Breast epithelium (tissue), 4 donors: ENCODE measurements around the gene MMAB. TPM values are rescaled to one million over a fixed set of nuclear protein-coding genes. Genes with fewer than 3 reads are reported as not detected.

Source experiments
- DNase-seq, 2 donors: peaks; one replicate each; pipeline ENCODE4 v3.0.0-alpha.2; 2019; ENCODE audit warnings: low spot score in 2 of 2
- H3K27ac ChIP-seq, 2 donors: fragments of 200-600 bp; sonication (generic) in 1 of 2; one replicate each; pipeline ENCODE4 v1.5.1; 2016 to 2019; ENCODE audit warnings: mild to moderate bottlenecking in 1 of 2
- H3K27me3 ChIP-seq, 2 donors: fragments of 200-600 bp; sonication (generic) in 1 of 2; one replicate each; pipeline versions ENCODE4 v1.5.1 to v1.6.0; 2017 to 2019; ENCODE audit warnings: control low read depth in 1 of 2, mild to moderate bottlenecking in 1 of 2
- H3K36me3 ChIP-seq: fragments of 200-600 bp; one replicate; pipeline ENCODE4 v1.5.1; 2019
- H3K4me1 ChIP-seq, 2 donors: fragments of 200-600 bp; sonication (generic); one replicate each; pipeline ENCODE4 v1.5.1; 2016 to 2019; ENCODE audit warnings: control low read depth in 1 of 2
- H3K4me3 ChIP-seq, 3 donors: fragments of 200-600 bp; sonication (generic); 1 replicate in 2 of 3; 2 replicates in 1 of 3; pipeline ENCODE4 v1.5.1; 2016 to 2019; ENCODE audit warnings: mild to moderate bottlenecking in 3 of 3, moderate library complexity in 2 of 3
- H3K9me3 ChIP-seq, 2 donors: fragments of 200-600 bp; sonication (generic) in 1 of 2; one replicate each; pipeline ENCODE4 v1.5.1; 2016 to 2019; ENCODE audit warnings: control low read depth in 1 of 2
- POLR2A ChIP-seq: fragments of 450-650 bp; IDR thresholded peaks from one replicate; pipeline ENCODE4 v1.6.1; 2016; ENCODE audit warnings: antibody characterized with exemption, mild to moderate bottlenecking, moderate library complexity
- POLR2AphosphoS5 ChIP-seq, 3 donors: sonication (generic); formaldehyde crosslinking; IDR thresholded peaks; one replicate each; pipeline ENCODE4 v1.6.1; 2017; ENCODE audit warnings: antibody characterized with exemption in 3 of 3
- intact Hi-C: fragments of 100-400 bp; cut with DNase I; formaldehyde crosslinking; loops from one replicate; pipeline ENCODE4 v1.15.1; 2023; ENCODE audit warnings: low total_unique reads
- total RNA-seq, 3 donors: library from RNA; depleted of rRNA; stranded (reverse); fragments of >200 nt; gene quantifications; one replicate each; pipeline ENCODE4 v1.1.0, GENCODE V29; 2016
- TF ChIP-seq, protein P1 (sequence below), 3 donors: fragments of 450-650 bp; IDR thresholded peaks; one replicate each; pipeline ENCODE4 v1.5.1; 2016 to 2017; ENCODE audit warnings: antibody characterized with exemption in 3 of 3, mild to moderate bottlenecking in 3 of 3, moderate library complexity in 3 of 3

Gene MMAB
- total RNA-seq, 3 donors from 2014 or later, result 23.9 to 29.1 (median 28.6) TPM

DNA sequence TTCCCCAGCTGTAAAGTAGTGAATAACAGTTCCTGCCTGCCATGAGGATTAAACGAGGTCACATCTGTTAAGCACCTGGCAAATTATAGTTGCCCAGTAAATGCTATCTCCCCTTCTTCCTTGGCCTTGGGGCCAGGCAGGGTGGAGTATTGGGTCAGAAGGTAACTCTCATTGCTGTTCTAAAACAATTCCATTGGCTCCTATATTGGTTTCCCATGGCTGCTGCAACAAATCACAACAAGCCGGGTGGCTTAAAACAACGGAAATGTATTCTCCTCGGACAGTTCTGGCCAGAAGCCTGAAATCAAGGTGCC, 31.9 kb downstream of the MMAB start:
- Histone ChIP-seq H3K27ac (no peak overlapping the region), H3K4me1 (no peaks in the 10 kb centered on the region), H3K4me3 (no peak overlapping the region), H3K36me3 (no peaks in the 10 kb centered on the region), H3K27me3 (no peaks in the 10 kb centered on the region), H3K9me3 (no peaks in the 10 kb centered on the region)
- TF ChIP-seq POLR2A (no peak), POLR2AphosphoS5 (IDR thresholded peaks at IDR 0.05) (no peak)
- TF ChIP-seq, protein P1, sequence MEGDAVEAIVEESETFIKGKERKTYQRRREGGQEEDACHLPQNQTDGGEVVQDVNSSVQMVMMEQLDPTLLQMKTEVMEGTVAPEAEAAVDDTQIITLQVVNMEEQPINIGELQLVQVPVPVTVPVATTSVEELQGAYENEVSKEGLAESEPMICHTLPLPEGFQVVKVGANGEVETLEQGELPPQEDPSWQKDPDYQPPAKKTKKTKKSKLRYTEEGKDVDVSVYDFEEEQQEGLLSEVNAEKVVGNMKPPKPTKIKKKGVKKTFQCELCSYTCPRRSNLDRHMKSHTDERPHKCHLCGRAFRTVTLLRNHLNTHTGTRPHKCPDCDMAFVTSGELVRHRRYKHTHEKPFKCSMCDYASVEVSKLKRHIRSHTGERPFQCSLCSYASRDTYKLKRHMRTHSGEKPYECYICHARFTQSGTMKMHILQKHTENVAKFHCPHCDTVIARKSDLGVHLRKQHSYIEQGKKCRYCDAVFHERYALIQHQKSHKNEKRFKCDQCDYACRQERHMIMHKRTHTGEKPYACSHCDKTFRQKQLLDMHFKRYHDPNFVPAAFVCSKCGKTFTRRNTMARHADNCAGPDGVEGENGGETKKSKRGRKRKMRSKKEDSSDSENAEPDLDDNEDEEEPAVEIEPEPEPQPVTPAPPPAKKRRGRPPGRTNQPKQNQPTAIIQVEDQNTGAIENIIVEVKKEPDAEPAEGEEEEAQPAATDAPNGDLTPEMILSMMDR (IDR thresholded peaks at IDR 0.05), result no peak
- DNase-seq, result no peak
- intact Hi-C loops, result no loop called here

DNA sequence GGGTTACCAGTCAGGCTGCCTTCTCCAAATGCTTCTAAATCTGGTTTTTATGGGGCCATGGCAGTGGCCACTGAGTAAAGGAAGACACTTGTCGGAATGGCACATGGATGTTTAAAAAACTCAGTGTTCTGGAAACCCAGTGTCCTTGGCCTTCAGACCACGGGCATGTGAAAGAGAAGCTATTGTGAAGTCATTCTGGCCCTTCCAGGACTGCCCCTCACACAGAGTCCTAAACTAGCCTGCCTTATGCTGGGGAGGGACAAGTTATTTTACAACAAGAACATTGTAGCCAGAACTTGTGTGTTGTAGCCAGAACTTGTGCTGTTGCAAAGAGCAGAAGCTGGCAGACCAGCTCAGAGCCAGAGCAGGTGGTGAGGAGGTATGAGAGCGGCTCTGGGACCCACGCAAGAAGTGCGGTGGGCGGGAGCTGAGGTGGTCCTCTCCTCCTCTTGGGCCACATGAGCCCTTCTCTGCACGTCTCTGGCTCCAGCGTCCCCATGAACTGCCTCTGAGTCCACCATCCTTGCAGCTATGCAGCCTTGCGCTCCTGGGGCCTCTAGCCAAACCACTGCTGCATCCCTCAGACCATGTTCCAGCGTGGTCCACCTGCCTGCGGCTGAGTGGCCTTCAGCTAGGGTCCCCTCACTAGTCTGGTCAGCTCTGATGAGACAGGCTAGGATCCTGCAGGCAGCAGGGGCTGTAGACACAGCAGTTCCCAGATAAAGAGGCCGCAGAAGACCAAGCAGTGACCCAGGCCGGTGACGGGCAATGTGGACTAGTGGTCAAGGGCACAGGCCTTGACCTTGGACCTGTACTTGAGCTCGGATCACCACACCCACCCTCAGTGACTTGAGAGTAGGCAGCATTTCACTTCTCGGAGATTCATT, 32.5 kb downstream of the MMAB start:
- H3K27me3 ChIP-seq, result no peaks in the 10 kb centered on the region
- TF ChIP-seq, protein P1 (IDR thresholded peaks at IDR 0.05), result no peak
- no peak for TF ChIP-seq POLR2A
- no peak for TF ChIP-seq POLR2AphosphoS5 (IDR thresholded peaks at IDR 0.05)
- no peak overlapping the region for H3K4me3 ChIP-seq
- no peak overlapping the region for H3K27ac ChIP-seq
- intact Hi-C loops, result no loop called here
- H3K4me1 ChIP-seq, result no peaks in the 10 kb centered on the region
- DNase-seq, result no peak
- no peaks in the 10 kb centered on the region for H3K9me3 ChIP-seq
- no peaks in the 10 kb centered on the region for H3K36me3 ChIP-seq

DNA sequence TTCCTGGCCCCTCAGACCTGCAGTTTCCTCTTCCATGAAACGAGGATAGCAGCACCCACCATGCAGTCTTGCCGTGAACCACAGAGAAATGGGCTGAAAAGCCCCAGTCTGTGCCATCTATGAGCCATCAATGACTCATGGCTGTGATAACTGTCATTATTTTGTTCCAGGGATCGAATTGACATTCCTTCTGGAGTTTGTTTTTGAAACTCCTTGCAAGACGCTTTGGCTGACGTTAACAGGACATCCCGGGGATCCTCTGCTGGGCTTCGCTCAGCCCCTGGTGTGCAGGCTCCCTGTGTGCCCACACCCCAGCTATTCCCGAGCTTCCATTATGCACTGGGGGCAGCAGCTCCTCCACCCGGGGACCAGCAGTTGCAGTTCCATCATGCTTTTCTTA, 33.8 kb downstream of the MMAB start:
- Histone ChIP-seq H3K4me1 (no peaks in the 10 kb centered on the region), H3K9me3 (no peaks in the 10 kb centered on the region), H3K27me3 (no peaks in the 10 kb centered on the region), H3K27ac (no peak overlapping the region), H3K36me3 (peaks cover 8% of the 10 kb centered on the region), H3K4me3 (no peak overlapping the region)
- DNase-seq, result no peak
- TF ChIP-seq POLR2A (no peak), POLR2AphosphoS5 (IDR thresholded peaks at IDR 0.05) (no peak)
- TF ChIP-seq, protein P1 (IDR thresholded peaks at IDR 0.05), result no peak
- intact Hi-C loops, result no loop called here

DNA sequence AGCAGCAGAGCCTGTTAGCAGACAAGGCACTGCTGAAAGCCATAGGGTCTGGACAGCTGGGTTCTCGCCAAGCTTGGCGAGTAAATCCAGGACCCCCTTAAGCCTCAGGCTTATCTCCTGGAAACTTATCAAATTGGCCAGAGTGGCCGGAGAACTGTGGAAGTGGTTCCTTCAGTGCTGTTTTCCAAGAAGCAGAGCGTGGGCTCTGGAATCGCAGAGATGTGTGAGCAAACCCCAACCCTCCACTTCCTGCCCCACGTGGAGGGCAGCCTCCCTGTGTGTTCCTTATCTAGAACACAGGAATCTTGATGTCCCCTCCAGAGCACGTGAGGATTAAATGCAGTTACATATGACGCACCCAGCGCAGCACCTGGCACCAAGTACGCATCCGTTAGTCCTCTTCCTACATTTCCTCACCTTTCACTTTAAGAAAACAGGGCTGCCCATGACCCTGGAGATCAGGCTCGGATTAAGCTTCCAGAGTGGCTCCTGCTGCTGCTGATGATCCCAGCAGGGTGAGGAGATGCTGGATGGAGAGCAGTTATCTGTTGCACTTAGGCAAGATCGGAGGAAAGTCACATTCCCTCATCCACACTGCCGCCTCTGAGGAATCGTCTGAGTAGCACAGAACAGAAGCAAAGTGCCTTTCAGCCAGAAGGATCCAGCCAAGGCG, 35.0 kb downstream of the MMAB start:
- TF ChIP-seq POLR2AphosphoS5 (IDR thresholded peaks at IDR 0.05) (no peak), POLR2A (no peak)
- TF ChIP-seq, protein P1 (IDR thresholded peaks at IDR 0.05), result no peak
- no peak overlapping the region for H3K27ac ChIP-seq
- no peaks in the 10 kb centered on the region for H3K4me1 ChIP-seq
- no peak overlapping the region for H3K4me3 ChIP-seq
- H3K9me3 ChIP-seq, result no peaks in the 10 kb centered on the region
- no peak for DNase-seq
- peaks cover 15% of the 10 kb centered on the region for H3K36me3 ChIP-seq
- no peaks in the 10 kb centered on the region for H3K27me3 ChIP-seq
- intact Hi-C loops, result no loop called here

DNA sequence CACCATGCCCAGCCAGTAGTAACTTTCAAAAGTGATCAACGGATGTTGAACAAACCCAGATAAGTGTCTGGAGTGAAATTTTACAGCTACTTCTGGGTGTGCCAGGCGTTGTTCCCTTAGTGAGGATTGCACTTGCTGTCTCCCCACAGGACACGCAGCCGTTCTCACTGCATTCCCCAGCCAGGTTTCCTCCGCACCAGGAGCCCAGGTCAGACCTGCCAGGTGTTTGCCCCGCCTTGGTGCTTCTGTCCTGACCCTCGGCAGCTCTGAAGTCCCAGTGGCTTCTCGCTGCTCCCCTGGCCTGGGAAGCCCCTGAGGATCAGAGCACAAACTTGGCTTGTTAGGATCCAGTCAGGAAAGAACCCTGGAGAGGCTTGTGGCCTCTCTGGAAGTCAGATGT, 36.2 kb downstream of the MMAB start:
- H3K27me3 ChIP-seq, result no peaks in the 10 kb centered on the region
- no peaks in the 10 kb centered on the region for H3K4me1 ChIP-seq
- H3K4me3 ChIP-seq, result no peak overlapping the region
- intact Hi-C loops, result no loop called here
- TF ChIP-seq, protein P1 (IDR thresholded peaks at IDR 0.05), result no peak
- TF ChIP-seq POLR2AphosphoS5 (IDR thresholded peaks at IDR 0.05) (no peak), POLR2A (no peak)
- H3K27ac ChIP-seq, result no peak overlapping the region
- H3K36me3 ChIP-seq, result peaks cover 21% of the 10 kb centered on the region
- no peak for DNase-seq
- no peaks in the 10 kb centered on the region for H3K9me3 ChIP-seq
